Measurements from ENCODE around the gene TWIST2.

Gene TWIST2

GRCh38 chr2:238868616-238869292 is 20.9 kb downstream of the TWIST2 start:
- no peaks in the 10 kb centered on the region for H3K36me3 ChIP-seq (ENCODE audit: insufficient read depth, low read length)
- H3K4me1 ChIP-seq (ENCODE audit: control insufficient read depth, insufficient read depth, low read length): peaks cover 56% of the 10 kb centered on the region

GRCh38 chr2:238869293-238870124 is 21.6 kb downstream of the TWIST2 start:
- Histone ChIP-seq H3K27me3 (ENCODE audit: control insufficient read depth, insufficient read depth, low read length) (no peaks in the 10 kb centered on the region), H3K9ac (ENCODE audit: low read depth, low read length) (peak overlapping the region; percentile 2), H3K4me1 (ENCODE audit: control insufficient read depth, insufficient read depth, low read length) (peaks cover 50% of the 10 kb centered on the region), H3K9me3 (replicated peaks; ENCODE audit: low read length) (no peaks in the 10 kb centered on the region), H3K4me3 (ENCODE audit: low read length) (no peak overlapping the region), H3K36me3 (ENCODE audit: insufficient read depth, low read length) (no peaks in the 10 kb centered on the region), H3K4me2 (ENCODE audit: low read length) (peak overlapping the region; percentile 81)

More at GRCh38 chr2:238868616-238869292, 20.9 kb downstream of the TWIST2 start:
- H3K4me3 ChIP-seq (ENCODE audit: low read length): peak overlapping the region; percentile 53
- H3K27me3 ChIP-seq (ENCODE audit: control insufficient read depth, insufficient read depth, low read length): no peaks in the 10 kb centered on the region
- peak overlapping the region; percentile 33 for H3K9ac ChIP-seq (ENCODE audit: low read depth, low read length)
- H3K4me2 ChIP-seq (ENCODE audit: low read length): peak overlapping the region; percentile 81
- H3K9me3 ChIP-seq (replicated peaks; ENCODE audit: low read length): no peaks in the 10 kb centered on the region

GRCh38 chr2:238870261-238870660 is 22.4 kb downstream of the TWIST2 start:
- H3K9me3 ChIP-seq (replicated peaks; ENCODE audit: low read length): no peaks in the 10 kb centered on the region
- H3K9ac ChIP-seq (ENCODE audit: low read depth, low read length): no peak overlapping the region
- H3K27me3 ChIP-seq (ENCODE audit: control insufficient read depth, insufficient read depth, low read length): no peaks in the 10 kb centered on the region
- no peak overlapping the region for H3K4me3 ChIP-seq (ENCODE audit: low read length)
- H3K4me2 ChIP-seq (ENCODE audit: low read length): no peak overlapping the region
- peaks cover 42% of the 10 kb centered on the region for H3K4me1 ChIP-seq (ENCODE audit: control insufficient read depth, insufficient read depth, low read length)
- H3K36me3 ChIP-seq (ENCODE audit: insufficient read depth, low read length): no peaks in the 10 kb centered on the region

- Histone ChIP-seq H3K4me3 (ENCODE audit: low read length) (no peak overlapping the region), H3K4me2 (ENCODE audit: low read length) (no peak overlapping the region), H3K9me3 (replicated peaks; ENCODE audit: low read length) (no peaks in the 10 kb centered on the region), H3K4me1 (ENCODE audit: control insufficient read depth, insufficient read depth, low read length) (peaks cover 27% of the 10 kb centered on the region), H3K36me3 (ENCODE audit: insufficient read depth, low read length) (no peaks in the 10 kb centered on the region), H3K27me3 (ENCODE audit: control insufficient read depth, insufficient read depth, low read length) (no peaks in the 10 kb centered on the region), H3K9ac (ENCODE audit: low read depth, low read length) (no peak overlapping the region)
These were observed 24.1 kb downstream of the TWIST2 start for GRCh38 chr2:238872026-238872425.

GRCh38 chr2:238872628-238873380 is 24.9 kb downstream of the TWIST2 start:
- no peak overlapping the region for H3K9ac ChIP-seq (ENCODE audit: low read depth, low read length)
- no peaks in the 10 kb centered on the region for H3K27me3 ChIP-seq (ENCODE audit: control insufficient read depth, insufficient read depth, low read length)
- H3K4me3 ChIP-seq (ENCODE audit: low read length): no peak overlapping the region
- H3K9me3 ChIP-seq (replicated peaks; ENCODE audit: low read length): no peaks in the 10 kb centered on the region
- H3K4me1 ChIP-seq (ENCODE audit: control insufficient read depth, insufficient read depth, low read length): peaks cover 19% of the 10 kb centered on the region
- H3K36me3 ChIP-seq (ENCODE audit: insufficient read depth, low read length): no peaks in the 10 kb centered on the region
- no peak overlapping the region for H3K4me2 ChIP-seq (ENCODE audit: low read length)

- no peak overlapping the region for H3K4me3 ChIP-seq (ENCODE audit: low read length)
- H3K4me1 ChIP-seq (ENCODE audit: control insufficient read depth, insufficient read depth, low read length): peaks cover 13% of the 10 kb centered on the region
- H3K9ac ChIP-seq (ENCODE audit: low read depth, low read length): no peak overlapping the region
- no peaks in the 10 kb centered on the region for H3K27me3 ChIP-seq (ENCODE audit: control insufficient read depth, insufficient read depth, low read length)
- no peaks in the 10 kb centered on the region for H3K9me3 ChIP-seq (replicated peaks; ENCODE audit: low read length)
- H3K36me3 ChIP-seq (ENCODE audit: insufficient read depth, low read length): no peaks in the 10 kb centered on the region
- H3K4me2 ChIP-seq (ENCODE audit: low read length): no peak overlapping the region
These were observed 25.5 kb downstream of the TWIST2 start for GRCh38 chr2:238873381-238873801.

GRCh38 chr2:238873841-238874240 is 26.0 kb downstream of the TWIST2 start:
- H3K9me3 ChIP-seq (replicated peaks; ENCODE audit: low read length): no peaks in the 10 kb centered on the region
- no peak overlapping the region for H3K9ac ChIP-seq (ENCODE audit: low read depth, low read length)
- no peak overlapping the region for H3K4me2 ChIP-seq (ENCODE audit: low read length)
- H3K36me3 ChIP-seq (ENCODE audit: insufficient read depth, low read length): no peaks in the 10 kb centered on the region
- peaks cover 8% of the 10 kb centered on the region for H3K4me1 ChIP-seq (ENCODE audit: control insufficient read depth, insufficient read depth, low read length)
- H3K4me3 ChIP-seq (ENCODE audit: low read length): no peak overlapping the region
- no peaks in the 10 kb centered on the region for H3K27me3 ChIP-seq (ENCODE audit: control insufficient read depth, insufficient read depth, low read length)

GRCh38 chr2:238874330-238875050 is 26.6 kb downstream of the TWIST2 start:
- no peaks in the 10 kb centered on the region for H3K36me3 ChIP-seq (ENCODE audit: insufficient read depth, low read length)
- no peak overlapping the region for H3K9ac ChIP-seq (ENCODE audit: low read depth, low read length)
- H3K9me3 ChIP-seq (replicated peaks; ENCODE audit: low read length): no peaks in the 10 kb centered on the region
- no peak overlapping the region for H3K4me2 ChIP-seq (ENCODE audit: low read length)
- H3K27me3 ChIP-seq (ENCODE audit: control insufficient read depth, insufficient read depth, low read length): no peaks in the 10 kb centered on the region
- no peak overlapping the region for H3K4me3 ChIP-seq (ENCODE audit: low read length)
- peaks cover 2% of the 10 kb centered on the region for H3K4me1 ChIP-seq (ENCODE audit: control insufficient read depth, insufficient read depth, low read length)

- H3K27me3 ChIP-seq (ENCODE audit: control insufficient read depth, insufficient read depth, low read length): no peaks in the 10 kb centered on the region
These were observed 27.2 kb downstream of the TWIST2 start for GRCh38 chr2:238875101-238875470.

GRCh38 chr2:238875471-238876231 is 27.8 kb downstream of the TWIST2 start:
- Histone ChIP-seq H3K27me3 (ENCODE audit: control insufficient read depth, insufficient read depth, low read length) (no peaks in the 10 kb centered on the region), H3K4me1 (ENCODE audit: control insufficient read depth, insufficient read depth, low read length) (no peaks in the 10 kb centered on the region), H3K4me2 (ENCODE audit: low read length) (no peak overlapping the region), H3K9me3 (replicated peaks; ENCODE audit: low read length) (no peaks in the 10 kb centered on the region), H3K4me3 (ENCODE audit: low read length) (no peak overlapping the region), H3K36me3 (ENCODE audit: insufficient read depth, low read length) (no peaks in the 10 kb centered on the region), H3K9ac (ENCODE audit: low read depth, low read length) (no peak overlapping the region)

More at GRCh38 chr2:238875101-238875470, 27.2 kb downstream of the TWIST2 start:
- no peaks in the 10 kb centered on the region for H3K4me1 ChIP-seq (ENCODE audit: control insufficient read depth, insufficient read depth, low read length)
- no peaks in the 10 kb centered on the region for H3K36me3 ChIP-seq (ENCODE audit: insufficient read depth, low read length)
- no peak overlapping the region for H3K9ac ChIP-seq (ENCODE audit: low read depth, low read length)
- no peak overlapping the region for H3K4me3 ChIP-seq (ENCODE audit: low read length)
- no peak overlapping the region for H3K4me2 ChIP-seq (ENCODE audit: low read length)
- H3K9me3 ChIP-seq (replicated peaks; ENCODE audit: low read length): no peaks in the 10 kb centered on the region

Measured in skeletal muscle satellite cell (primary cell).